CD14-positive monocyte (primary cell): ENCODE results near the gene HSBP1L1. TPM values are rescaled to one million over a fixed set of nuclear protein-coding genes. Genes with fewer than 3 reads are reported as not detected.

ENCODE experiments used
- DNase-seq, 3 donors: peaks; one replicate each; pipeline ENCODE4 v3.0.0-alpha.2; 2011 to 2022
- H2AFZ ChIP-seq: 2 replicates; pipeline ENCODE4 v1.6.0; 2012; ENCODE audit warnings: mild to moderate bottlenecking, low read depth, low read length, inconsistent platforms; ENCODE audit not compliant: insufficient read depth, poor library complexity, severe bottlenecking
- H3K27ac ChIP-seq, 2 donors: 1 replicate in 1 of 2; 2 replicates in 1 of 2; pipeline ENCODE4 v1.5.1; 2012 to 2013; ENCODE audit warnings: low read length in 2 of 2, control low read depth in 1 of 2, inconsistent platforms in 1 of 2, low read depth in 1 of 2, mild to moderate bottlenecking in 1 of 2
- H3K27me3 ChIP-seq, 2 donors: one replicate each; pipeline versions ENCODE4 v1.6.0 to v1.6.1; 2011 to 2013; ENCODE audit warnings: low read length in 2 of 2; ENCODE audit not compliant: control insufficient read depth in 2 of 2, insufficient read depth in 2 of 2
- H3K36me3 ChIP-seq, 2 donors: replicated peaks in 1 of 2; 1 replicate in 1 of 2; 2 replicates in 1 of 2; pipeline versions ENCODE4 v1.5.1 to v1.6.1; 2012 to 2013; ENCODE audit warnings: low read length in 2 of 2, control low read depth in 1 of 2, inconsistent platforms in 1 of 2, mild to moderate bottlenecking in 1 of 2; ENCODE audit not compliant: insufficient read depth in 2 of 2, control insufficient read depth in 1 of 2
- H3K4me1 ChIP-seq, 2 donors: 1 replicate in 1 of 2; 2 replicates in 1 of 2; pipeline versions ENCODE4 v1.5.1 to v1.6.1; 2012 to 2013; ENCODE audit warnings: low read length in 2 of 2, control low read depth in 1 of 2, inconsistent platforms in 1 of 2, mild to moderate bottlenecking in 1 of 2, moderate library complexity in 1 of 2; ENCODE audit not compliant: insufficient read depth in 2 of 2, control insufficient read depth in 1 of 2
- H3K4me2 ChIP-seq: replicated peaks from 2 replicates; pipeline ENCODE3; 2012; ENCODE audit warnings: low read length, moderate library complexity, mild to moderate bottlenecking; ENCODE audit not compliant: poor library complexity, severe bottlenecking; ENCODE audit errors: extremely low read depth
- H3K4me3 ChIP-seq, 3 experiments: fragments of 200-600 bp in 1 of 3; sonication (generic) in 1 of 3; replicated peaks in 1 of 3; 1 replicate in 2 of 3; 2 replicates in 1 of 3; pipeline ENCODE4 v1.5.1; 2011 to 2013; ENCODE audit warnings: low read length in 3 of 3, mild to moderate bottlenecking in 3 of 3, control low read depth in 2 of 3, low read depth in 2 of 3, inconsistent platforms in 1 of 3, moderate library complexity in 1 of 3
- H3K79me2 ChIP-seq: 2 replicates; pipeline ENCODE4 v1.6.0; 2012; ENCODE audit warnings: mild to moderate bottlenecking, control low read depth, inconsistent platforms, low read length, moderate library complexity; ENCODE audit not compliant: insufficient read depth
- H3K9ac ChIP-seq: 2 replicates; pipeline ENCODE4 v1.6.0; 2017; ENCODE audit warnings: low read length, mild to moderate bottlenecking; ENCODE audit not compliant: insufficient read depth, poor library complexity, severe bottlenecking
- H3K9me3 ChIP-seq, 2 donors: replicated peaks in 1 of 2; 1 replicate in 1 of 2; 2 replicates in 1 of 2; pipeline versions ENCODE4 v1.5.1 to v1.6.1; 2012 to 2013; ENCODE audit warnings: low read length in 2 of 2, control low read depth in 1 of 2; ENCODE audit not compliant: control insufficient read depth in 1 of 2, insufficient read depth in 1 of 2
- H4K20me1 ChIP-seq: 2 replicates; pipeline ENCODE4 v1.6.0; 2012; ENCODE audit warnings: mild to moderate bottlenecking, low read length, control low read depth, moderate library complexity; ENCODE audit not compliant: insufficient read depth
- H3K27ac Mint-ChIP-seq, 7 donors: one replicate each; pipeline ENCODE4 v1.8.0; 2020; ENCODE audit warnings: mild to moderate bottlenecking in 7 of 7, mixed read lengths in 7 of 7, moderate library complexity in 6 of 7, inconsistent platforms in 2 of 7
- H3K27me3 Mint-ChIP-seq, 3 donors: one replicate each; pipeline ENCODE4 v1.8.0; 2021 to 2022; ENCODE audit warnings: low read depth in 3 of 3, mild to moderate bottlenecking in 3 of 3, mixed read lengths in 3 of 3, moderate library complexity in 3 of 3, inconsistent platforms in 1 of 3
- H3K36me3 Mint-ChIP-seq, 2 donors: one replicate each; pipeline ENCODE4 v1.8.0; 2020; ENCODE audit warnings: mixed read lengths in 2 of 2, inconsistent platforms in 1 of 2, mild to moderate bottlenecking in 1 of 2
- H3K4me1 Mint-ChIP-seq: one replicate; pipeline ENCODE4 v1.8.0; 2020; ENCODE audit warnings: mild to moderate bottlenecking, mixed read lengths
- H3K4me3 Mint-ChIP-seq, 2 donors: one replicate each; pipeline ENCODE4 v1.8.0; 2020; ENCODE audit warnings: mild to moderate bottlenecking in 2 of 2, mixed read lengths in 2 of 2, moderate library complexity in 1 of 2
- H3K9me3 Mint-ChIP-seq, 7 donors: one replicate each; pipeline ENCODE4 v1.8.0; 2020 to 2022; ENCODE audit warnings: mixed read lengths in 7 of 7, mild to moderate bottlenecking in 6 of 7, moderate library complexity in 6 of 7, inconsistent platforms in 2 of 7
- CTCF ChIP-seq: fragments of 200-600 bp; IDR thresholded peaks from one replicate; pipeline ENCODE4 v1.8.0; 2022; ENCODE audit warnings: antibody characterized with exemption, mild to moderate bottlenecking
- WGBS: methylation state at CpG from one replicate; pipeline ENCODE4 v1.1.5; 2013; ENCODE audit warnings: missing lambda C conversion rate; ENCODE audit not compliant: insufficient coverage; 5-methylcytosine and 5-hydroxymethylcytosine counted together
- intact Hi-C, 2 donors: fragments of 100-400 bp; cut with micrococcal nuclease; formaldehyde crosslinking; loops; one replicate each; pipeline versions ENCODE4 v1.15.0 to v1.15.1; 2023
- polyA plus RNA-seq, 3 donors: library from polyadenylated mRNA; depleted of rRNA in 1 of 3; unstranded in 2 of 3; stranded (reverse) in 1 of 3; fragments of 300-500 nt in 2 of 3; fragments of >200 nt in 1 of 3; fragmentation: Illumina TruSeq in 2 of 3; gene quantifications; 1 replicate in 2 of 3; 2 replicates in 1 of 3; pipeline ENCODE4 v1.2.3, GENCODE V29; 2012 to 2021

The HSBP1L1 gene
- polyA plus RNA-seq, 3 donors, result 2.5 to 13.2 (median 10.8) TPM

DNA sequence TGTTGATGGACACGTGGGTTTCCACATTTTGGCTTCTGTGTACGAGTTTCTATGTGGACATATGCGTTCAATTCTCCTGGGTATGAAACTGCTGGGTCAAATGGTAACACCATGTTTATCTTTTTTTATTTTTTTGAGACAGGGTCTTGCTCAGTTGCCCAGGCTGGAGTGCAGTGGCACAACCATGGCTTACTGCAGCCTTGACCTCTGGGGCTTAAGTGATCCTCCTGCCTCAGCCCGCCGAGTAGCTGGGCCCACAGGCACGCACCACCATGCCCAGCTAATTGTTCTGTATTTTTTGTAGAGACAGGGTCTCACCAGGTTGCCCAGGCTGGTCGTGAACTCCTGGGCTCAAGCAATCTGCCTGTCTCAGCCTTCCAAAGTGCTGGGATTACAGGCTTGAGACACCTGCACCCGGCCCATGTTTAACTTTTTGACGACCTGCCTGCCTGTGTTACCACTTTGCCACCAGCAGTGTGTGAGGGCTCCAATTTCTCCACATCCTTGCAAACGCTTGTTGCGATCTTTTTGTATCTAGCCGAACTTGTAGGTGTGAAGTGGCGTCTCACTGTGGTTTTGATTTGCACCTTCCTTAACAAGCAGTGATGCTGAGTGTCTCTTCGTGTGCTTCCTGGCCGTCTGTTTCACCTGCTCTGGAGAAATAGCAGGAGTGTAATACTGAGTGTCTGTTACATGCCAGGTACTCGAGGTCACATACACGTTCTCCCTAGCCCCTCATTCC, 6.9 kb downstream of the HSBP1L1 start:
- H3K9ac ChIP-seq, result no peak overlapping the region
- H3K4me1 ChIP-seq, result no peaks in the 10 kb centered on the region
- Mint-ChIP-seq H3K4me3 (no peak overlapping the region), H3K9me3 (peaks cover 0 to 2% (median 0%) of the 10 kb centered on the region in 7 donors), H3K27me3 (peaks cover 0 to 1% (median 0%) of the 10 kb centered on the region in 3 donors), H3K4me1 (no peaks in the 10 kb centered on the region), H3K27ac (peak overlapping the region in 2 of 7 donors; percentile 33 to 44), H3K36me3 (peaks cover 55 to 81% of the 10 kb centered on the region in 2 donors)
- no peak overlapping the region for H3K27ac ChIP-seq
- no peak overlapping the region for H3K4me2 ChIP-seq
- no peak overlapping the region for H3K4me3 ChIP-seq
- no peak for DNase-seq
- no peak overlapping the region for H2AFZ ChIP-seq
- H3K27me3 ChIP-seq, result no peaks in the 10 kb centered on the region
- 95% methylated on average over 12 of the region's 17 CpGs for WGBS
- H3K79me2 ChIP-seq, result peaks cover 36% of the 10 kb centered on the region
- peaks cover 57% of the 10 kb centered on the region for H4K20me1 ChIP-seq
- intact Hi-C loops, result no loop called here
- no peak for TF ChIP-seq CTCF
- peaks cover 56 to 71% of the 10 kb centered on the region in 2 donors for H3K36me3 ChIP-seq
- no peaks in the 10 kb centered on the region for H3K9me3 ChIP-seq

- no peak overlapping the region for H2AFZ ChIP-seq
- H3K9me3 Mint-ChIP-seq, result peaks cover 0 to 2% (median 0%) of the 10 kb centered on the region in 7 donors
- peaks cover 59 to 77% of the 10 kb centered on the region in 2 donors for H3K36me3 ChIP-seq
- H3K4me3 Mint-ChIP-seq, result no peak overlapping the region
- H3K36me3 Mint-ChIP-seq, result peaks cover 55 to 86% of the 10 kb centered on the region in 2 donors
- no peak for DNase-seq
- H3K27ac ChIP-seq, result no peak overlapping the region
- H4K20me1 ChIP-seq, result peaks cover 63% of the 10 kb centered on the region
- no peaks in the 10 kb centered on the region for H3K4me1 Mint-ChIP-seq
- H3K27me3 ChIP-seq, result no peaks in the 10 kb centered on the region
- no peaks in the 10 kb centered on the region for H3K9me3 ChIP-seq
- H3K4me1 ChIP-seq, result no peaks in the 10 kb centered on the region
- peaks cover 0 to 1% (median 0%) of the 10 kb centered on the region in 3 donors for H3K27me3 Mint-ChIP-seq
- no peak overlapping the region for H3K4me2 ChIP-seq
- H3K79me2 ChIP-seq, result peaks cover 42% of the 10 kb centered on the region
- H3K4me3 ChIP-seq, result no peak overlapping the region
- no peak overlapping the region for H3K9ac ChIP-seq
- 91% methylated on average over 8 of the region's 9 CpGs for WGBS
- peak overlapping the region in 3 of 7 donors; percentile 44 to 57 (median 44) for H3K27ac Mint-ChIP-seq
- no peak for TF ChIP-seq CTCF
- intact Hi-C loops, result no loop called here
Measured at GRCh38 chr18:79971986-79972385, 7.5 kb downstream of the HSBP1L1 start.
